Inflammatory macrophage (primary cell): Measurements from ENCODE around the gene MDM1.

ENCODE experiments used
- DNase-seq, 2 donors: peaks; one replicate each; pipeline ENCODE4 v3.0.0-alpha.2; 2020 to 2022

Gene MDM1

DNA sequence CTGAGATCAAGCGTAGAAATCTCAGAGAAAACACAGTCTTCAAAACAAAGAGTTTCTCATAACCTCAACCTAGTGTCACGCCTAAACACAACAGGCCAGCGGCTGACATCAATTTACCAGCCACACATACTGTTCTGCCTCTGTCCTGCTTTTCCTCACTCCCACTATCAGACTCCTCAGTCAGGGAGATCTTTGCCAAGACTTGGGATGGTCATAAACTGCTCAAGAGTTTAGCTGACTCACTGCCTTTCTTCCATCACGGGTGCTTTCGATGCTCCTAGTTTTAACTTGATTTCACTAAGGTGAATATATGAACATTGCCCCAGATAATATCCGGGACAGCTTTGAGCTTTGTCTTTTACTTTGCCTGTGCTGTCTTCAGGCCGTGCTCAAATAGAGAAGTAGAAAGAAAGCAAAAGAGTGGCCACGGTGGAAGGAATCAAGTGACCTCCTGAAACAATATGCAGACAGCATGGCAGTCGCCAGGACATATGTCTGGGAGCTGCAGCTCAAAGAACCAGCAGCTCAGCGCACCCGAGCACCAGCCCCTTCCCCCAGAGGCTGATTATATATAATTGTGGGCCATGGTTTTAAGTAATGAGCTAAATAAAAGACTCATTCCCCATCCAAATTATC, 12.1 kb downstream of the MDM1 start:
- DNase-seq = no peak

GRCh38 chr12:68317047-68317667, 15.0 kb downstream of the MDM1 start:
- DNase-seq = peak; percentile 38 to 60

- no peak for DNase-seq
Observed at GRCh38 chr12:68310370-68310769, 21.8 kb downstream of the MDM1 start.

DNA sequence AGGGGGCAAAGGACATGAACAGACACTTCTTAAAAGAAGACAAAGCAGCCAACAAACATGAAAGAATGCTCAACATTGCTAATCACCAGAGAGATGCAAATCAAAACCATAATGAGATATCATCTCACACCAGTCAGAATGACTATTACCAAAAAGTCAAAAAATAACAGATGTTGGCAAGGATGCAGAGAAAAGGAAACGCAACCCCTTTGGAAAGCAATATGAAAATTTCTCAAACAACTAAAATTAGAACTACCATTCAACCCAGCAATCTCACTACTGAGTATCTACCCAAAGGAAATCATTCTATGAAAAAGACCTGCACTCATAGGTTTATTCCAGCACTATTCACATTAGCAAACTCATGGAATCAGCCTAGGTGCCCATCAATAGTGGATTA, 25.6 kb downstream of the MDM1 start:
- no peak for DNase-seq

- no peak for DNase-seq
Observed at GRCh38 chr12:68305278-68305677, 26.9 kb downstream of the MDM1 start.

GRCh38 chr12:68304626-68305025, 27.5 kb downstream of the MDM1 start:
- no peak for DNase-seq

GRCh38 chr12:68303850-68304249, 28.3 kb downstream of the MDM1 start:
- DNase-seq = no peak

DNA sequence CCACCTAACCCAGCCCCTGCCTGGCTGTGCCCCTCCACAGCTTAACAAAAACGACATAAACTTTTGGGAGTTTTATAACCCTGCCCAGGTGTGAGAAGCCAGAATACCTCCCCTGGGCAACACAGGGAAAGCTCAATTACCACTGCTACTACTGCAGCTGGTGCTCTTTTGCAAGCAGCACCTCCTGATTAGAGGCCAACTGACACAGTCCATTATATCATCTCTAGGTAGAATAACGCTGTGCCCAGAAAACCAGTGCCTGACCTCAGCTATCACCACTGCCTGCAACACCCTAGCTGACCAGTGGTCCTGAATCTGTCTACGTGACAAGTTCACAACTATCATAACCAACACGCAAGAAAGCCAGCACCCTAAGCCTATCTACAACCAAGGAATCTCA, 34.2 kb downstream of the MDM1 start:
- no peak for DNase-seq

DNA sequence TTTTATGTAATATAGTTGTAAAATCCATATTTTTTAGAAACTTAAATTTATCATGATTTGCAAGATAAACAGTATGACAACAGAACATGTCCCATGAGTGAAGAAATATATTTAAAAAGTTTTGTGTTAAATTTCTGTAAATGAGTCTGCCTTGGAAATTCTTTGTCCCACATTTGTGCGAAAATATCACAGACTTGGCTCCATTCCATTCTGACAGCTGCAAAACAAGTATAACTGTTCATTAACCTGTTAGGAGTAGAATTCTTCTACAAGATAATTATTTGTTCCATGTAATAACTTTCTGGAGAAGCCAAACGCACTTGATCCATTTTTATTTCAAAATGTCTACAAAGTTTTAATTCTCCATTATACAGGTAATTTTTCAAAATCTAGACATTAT, 37.9 kb downstream of the MDM1 start:
- DNase-seq = no peak

DNA sequence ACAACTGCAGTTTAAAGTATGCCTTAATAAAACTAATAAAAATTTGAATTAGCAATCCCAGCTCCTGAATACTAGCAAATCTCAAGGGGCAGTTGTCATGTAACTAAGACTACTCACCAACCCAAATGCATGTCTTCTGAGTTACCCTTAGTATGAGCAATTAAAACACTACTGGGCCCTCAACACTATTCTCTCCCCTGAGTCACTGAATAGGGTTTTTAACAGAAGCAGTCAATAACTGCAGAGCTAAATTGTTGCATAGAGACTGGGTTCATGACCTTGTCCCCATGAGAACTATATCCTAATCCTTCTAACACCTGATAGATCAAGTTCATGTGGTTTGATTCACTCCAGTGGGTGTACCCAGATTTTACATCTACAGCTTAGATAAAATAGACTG, 38.8 kb downstream of the MDM1 start:
- no peak for DNase-seq

GRCh38 chr12:68292151-68292943, 39.8 kb downstream of the MDM1 start:
- no peak for DNase-seq

DNA sequence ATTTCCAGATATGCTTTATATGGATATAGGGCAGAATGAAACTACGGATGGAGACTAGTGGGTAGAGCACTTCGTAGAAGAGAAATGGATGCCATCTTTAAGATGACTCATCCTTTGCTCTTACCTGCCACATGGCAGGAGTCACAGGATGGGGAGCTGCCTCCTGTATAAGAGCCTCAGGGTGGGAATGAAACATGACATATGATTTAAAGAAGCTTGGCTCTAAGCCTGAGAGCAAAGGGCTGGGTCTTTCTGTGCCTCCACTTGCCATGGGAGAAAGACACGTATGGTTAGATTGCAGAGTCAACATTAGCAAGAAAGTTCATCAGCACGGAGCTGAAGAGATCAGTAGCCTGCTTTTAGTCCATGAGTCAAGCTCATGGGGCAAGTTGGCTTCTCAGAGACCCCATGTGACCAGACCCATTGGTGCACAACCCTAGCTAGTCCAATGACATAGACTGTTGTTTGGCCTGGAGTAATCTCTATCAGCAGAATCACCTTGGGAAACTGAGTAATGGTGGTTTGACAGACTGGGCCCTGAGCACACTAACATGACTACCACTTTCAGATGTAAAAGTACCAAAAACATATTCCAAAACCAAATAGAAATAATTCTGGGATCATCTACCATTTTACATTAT, 40.6 kb downstream of the MDM1 start:
- DNase-seq = no peak

GRCh38 chr12:68290126-68290525, 42.0 kb downstream of the MDM1 start:
- DNase-seq = no peak

- DNase-seq = no peak
Observed at GRCh38 chr12:68287106-68287505, 45.1 kb downstream of the MDM1 start.

DNA sequence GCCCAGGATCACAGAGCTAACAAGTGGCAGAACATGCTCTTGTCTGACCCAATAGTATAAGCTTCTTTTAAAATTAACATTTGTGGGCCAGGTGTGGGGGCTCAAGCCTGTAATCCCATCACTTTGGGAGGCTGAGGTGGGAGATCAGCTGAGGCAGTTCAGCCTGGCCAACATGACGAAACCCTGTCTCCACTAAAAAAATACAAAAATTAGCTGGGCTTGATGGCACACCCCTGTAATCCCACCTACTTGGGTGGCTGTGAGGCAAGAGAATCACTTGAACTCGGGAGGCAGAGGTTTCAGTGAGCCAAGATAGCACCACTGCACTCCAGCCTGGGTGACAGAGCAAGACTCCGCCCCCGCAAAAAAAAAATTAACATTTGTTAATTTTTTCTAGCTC, 45.8 kb downstream of the MDM1 start:
- no peak for DNase-seq

DNA sequence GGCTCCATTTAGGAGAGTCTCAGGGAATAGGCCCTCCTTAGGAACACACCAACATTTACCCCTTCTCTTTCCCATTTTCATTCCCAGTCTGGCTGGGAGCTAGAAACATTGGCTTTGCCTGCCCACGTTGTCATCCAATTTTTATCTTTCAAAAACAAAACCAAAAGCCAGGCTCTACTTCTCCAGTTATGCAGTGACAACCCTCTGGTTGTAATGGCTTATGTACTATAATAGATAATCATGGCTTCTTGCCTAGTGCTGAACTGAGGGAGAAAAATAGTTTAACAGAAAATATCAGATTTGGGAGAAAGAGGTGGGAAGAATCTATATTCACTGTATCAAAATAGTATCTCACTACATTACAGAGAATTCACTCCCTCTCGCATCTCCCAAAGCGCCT, 46.6 kb downstream of the MDM1 start:
- DNase-seq = no peak

DNA sequence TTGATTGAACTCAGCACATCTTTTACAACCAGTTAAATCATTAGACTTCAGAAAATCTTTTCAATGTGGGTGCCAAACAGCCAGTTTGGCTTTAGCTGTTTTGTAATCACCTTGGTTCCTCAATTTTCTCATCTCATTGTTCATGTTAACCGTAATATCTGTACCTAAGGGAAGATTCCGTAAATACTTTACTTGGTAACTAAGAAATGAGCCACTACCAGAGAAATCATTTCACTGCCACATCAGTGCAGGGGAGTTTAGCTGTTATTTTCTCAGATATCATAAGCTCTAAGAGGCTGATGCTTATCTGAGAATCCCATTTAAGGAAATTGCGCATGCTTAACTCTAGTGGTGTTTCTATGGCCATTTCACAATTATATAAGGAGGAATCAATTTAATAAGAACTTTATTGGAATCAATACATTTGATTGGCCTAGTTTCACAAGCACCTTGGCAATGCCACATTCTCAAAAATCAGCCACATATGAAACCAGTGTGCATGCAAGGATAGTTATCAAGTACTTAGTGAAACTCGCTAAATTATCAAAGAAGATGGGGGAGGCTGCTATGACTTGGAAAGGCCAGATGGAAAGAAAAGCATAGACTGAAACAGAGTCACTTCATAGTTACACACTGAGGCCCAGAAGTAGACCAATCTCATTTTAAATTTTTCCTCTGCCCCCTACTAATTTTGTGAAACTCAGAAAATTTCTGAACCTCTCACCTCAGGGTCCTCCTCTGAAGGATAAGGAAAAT, 50.7 kb downstream of the MDM1 start:
- no peak for DNase-seq

- DNase-seq = no peak
Observed at GRCh38 chr12:68280240-68280639, 51.9 kb downstream of the MDM1 start.

- DNase-seq = no peak
Observed at GRCh38 chr12:68279227-68280054, 52.7 kb downstream of the MDM1 start.

- no peak for DNase-seq
Observed at GRCh38 chr12:68276402-68276930, 55.7 kb downstream of the MDM1 start.

GRCh38 chr12:68272732-68273131, 59.4 kb downstream of the MDM1 start:
- DNase-seq = no peak

DNA sequence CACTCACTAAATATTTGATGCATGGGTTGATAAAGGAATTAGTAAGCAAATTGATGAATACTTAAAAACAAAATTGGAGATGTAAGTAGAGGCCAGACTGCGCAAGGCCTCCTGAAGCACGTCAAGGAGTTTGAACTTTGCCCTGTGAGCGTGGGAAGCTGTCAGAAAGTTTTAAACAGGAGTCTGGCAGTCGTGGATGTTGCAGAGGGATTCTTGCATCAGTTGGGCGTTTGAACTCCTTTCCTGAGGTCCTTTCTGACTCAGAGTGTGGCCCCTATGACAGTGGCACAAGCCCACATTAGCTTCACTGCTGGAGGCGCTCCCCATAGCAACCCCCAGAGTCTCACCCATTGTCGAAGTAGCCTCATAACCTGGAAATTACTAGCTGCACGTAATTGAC, 60.8 kb downstream of the MDM1 start:
- DNase-seq = no peak
